Vagina (tissue), 2 donors: ENCODE measurements around the gene WNT7A.

Experiments used
- POLR2A ChIP-seq, 2 donors: fragments of 450-650 bp; IDR thresholded peaks; one replicate each; pipeline ENCODE4 v1.6.1; 2017; ENCODE audit warnings: antibody characterized with exemption in 2 of 2, mild to moderate bottlenecking in 2 of 2, moderate library complexity in 2 of 2
- POLR2AphosphoS5 ChIP-seq, 2 donors: sonication (generic); formaldehyde crosslinking; IDR thresholded peaks; one replicate each; pipeline ENCODE4 v1.9.0; 2017; ENCODE audit warnings: antibody characterized with exemption in 2 of 2, mild to moderate bottlenecking in 2 of 2, low read depth in 1 of 2; ENCODE audit not compliant: insufficient read depth in 1 of 2
- TF ChIP-seq, protein P1 (sequence below), 3 experiments: fragments of 450-650 bp in 2 of 3; fragments of 200-600 bp in 1 of 3; sonication (generic) in 1 of 3; IDR thresholded peaks; one replicate each; pipeline ENCODE4 v1.5.1; 2017 to 2019; ENCODE audit warnings: antibody characterized with exemption in 3 of 3, mild to moderate bottlenecking in 2 of 3, moderate library complexity in 2 of 3

DNA sequence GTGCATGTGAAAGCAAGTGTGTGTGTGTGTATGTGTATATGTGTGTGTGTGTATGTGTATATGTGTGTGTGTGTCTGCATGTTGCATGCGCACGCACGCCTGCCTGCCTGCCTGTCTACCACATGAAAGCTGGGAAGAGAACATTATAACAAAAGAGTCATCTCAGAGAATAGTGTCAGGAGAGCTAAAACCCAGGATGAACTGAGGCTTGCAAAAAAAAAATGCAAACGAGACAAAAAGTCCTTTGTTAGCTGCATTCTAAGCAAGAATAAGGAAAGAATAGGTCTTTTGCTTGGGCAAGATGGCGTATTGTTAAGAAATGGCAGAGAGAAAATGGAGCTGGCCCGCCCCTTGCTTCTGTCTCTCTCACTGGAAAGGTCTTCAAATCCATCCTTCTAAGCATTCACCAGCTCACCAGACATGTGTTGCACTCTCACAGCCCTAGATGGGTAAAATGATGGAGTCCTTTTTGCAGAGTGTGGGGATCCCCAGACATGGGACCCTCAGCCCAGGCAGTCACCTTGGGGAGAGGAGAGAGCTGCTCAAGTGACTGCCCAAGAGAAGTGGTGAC is 16.4 kb downstream of the WNT7A start:
- TF ChIP-seq, protein P1, sequence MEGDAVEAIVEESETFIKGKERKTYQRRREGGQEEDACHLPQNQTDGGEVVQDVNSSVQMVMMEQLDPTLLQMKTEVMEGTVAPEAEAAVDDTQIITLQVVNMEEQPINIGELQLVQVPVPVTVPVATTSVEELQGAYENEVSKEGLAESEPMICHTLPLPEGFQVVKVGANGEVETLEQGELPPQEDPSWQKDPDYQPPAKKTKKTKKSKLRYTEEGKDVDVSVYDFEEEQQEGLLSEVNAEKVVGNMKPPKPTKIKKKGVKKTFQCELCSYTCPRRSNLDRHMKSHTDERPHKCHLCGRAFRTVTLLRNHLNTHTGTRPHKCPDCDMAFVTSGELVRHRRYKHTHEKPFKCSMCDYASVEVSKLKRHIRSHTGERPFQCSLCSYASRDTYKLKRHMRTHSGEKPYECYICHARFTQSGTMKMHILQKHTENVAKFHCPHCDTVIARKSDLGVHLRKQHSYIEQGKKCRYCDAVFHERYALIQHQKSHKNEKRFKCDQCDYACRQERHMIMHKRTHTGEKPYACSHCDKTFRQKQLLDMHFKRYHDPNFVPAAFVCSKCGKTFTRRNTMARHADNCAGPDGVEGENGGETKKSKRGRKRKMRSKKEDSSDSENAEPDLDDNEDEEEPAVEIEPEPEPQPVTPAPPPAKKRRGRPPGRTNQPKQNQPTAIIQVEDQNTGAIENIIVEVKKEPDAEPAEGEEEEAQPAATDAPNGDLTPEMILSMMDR (IDR thresholded peaks at IDR 0.05): no peak
- TF ChIP-seq POLR2AphosphoS5 (IDR thresholded peaks at IDR 0.05; ENCODE audit: insufficient read depth in 1 of 2, low read depth in 1 of 2): no peak
- no peak for TF ChIP-seq POLR2A (IDR thresholded peaks at IDR 0.05)
